ENCODE data around the gene OR8D1.
"Not testable (repeated sequence)": the region's sequence is repeated elsewhere in the genome, so short reads cannot be mapped to it uniquely, and the experiment has no call there.

OR8D1 gene

GRCh38 chr11:124285610-124286344, 28.0 kb downstream of the OR8D1 start:
- DNase-seq (ENCODE audit: low read depth) = no peak

GRCh38 chr11:124278261-124278660, 35.5 kb downstream of the OR8D1 start:
- DNase-seq (ENCODE audit: low read depth) = no peak

- no peak for DNase-seq (ENCODE audit: low read depth)
Observed at GRCh38 chr11:124277804-124278203, 35.9 kb downstream of the OR8D1 start.

- DNase-seq (ENCODE audit: low read depth) = no peak
Observed at GRCh38 chr11:124277207-124277606, 36.5 kb downstream of the OR8D1 start.

DNA sequence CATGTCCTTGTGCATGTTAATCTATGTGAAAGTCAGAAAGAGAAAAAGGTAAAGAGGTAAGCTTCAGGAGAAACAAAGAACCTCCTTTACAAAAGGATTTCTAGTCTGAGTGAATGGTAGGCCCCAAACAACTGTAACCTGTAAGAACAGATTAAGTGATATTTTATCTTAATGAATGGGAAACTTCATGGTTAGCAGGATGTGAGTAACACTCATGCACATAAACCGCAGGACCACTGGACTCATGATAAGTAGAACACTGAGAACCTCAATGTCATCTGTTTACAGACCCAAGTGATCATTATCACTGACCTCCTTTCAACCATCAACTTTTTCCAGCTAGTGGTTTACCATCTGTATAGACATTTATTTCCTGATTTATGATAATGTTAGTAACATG, 37.7 kb downstream of the OR8D1 start:
- no peak for DNase-seq (ENCODE audit: low read depth)

GRCh38 chr11:124274000-124274399, 39.7 kb downstream of the OR8D1 start:
- DNase-seq (ENCODE audit: low read depth) = no peak

- DNase-seq (ENCODE audit: low read depth) = not testable (repeated sequence)
Observed at GRCh38 chr11:124270886-124271285, 42.9 kb downstream of the OR8D1 start.

DNA sequence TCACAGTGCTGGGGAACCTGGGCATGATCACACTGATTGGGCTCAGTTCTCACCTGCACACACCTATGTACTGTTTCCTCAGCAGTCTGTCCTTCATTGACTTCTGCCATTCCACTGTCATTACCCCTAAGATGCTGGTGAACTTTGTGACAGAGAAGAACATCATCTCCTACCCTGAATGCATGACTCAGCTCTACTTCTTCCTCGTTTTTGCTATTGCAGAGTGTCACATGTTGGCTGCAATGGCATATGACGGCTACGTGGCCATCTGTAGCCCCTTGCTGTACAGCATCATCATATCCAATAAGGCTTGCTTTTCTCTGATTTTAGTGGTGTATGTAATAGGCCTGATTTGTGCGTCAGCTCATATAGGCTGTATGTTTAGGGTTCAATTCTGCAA, 48.7 kb downstream of the OR8D1 start:
- DNase-seq (ENCODE audit: low read depth) = not testable (repeated sequence)

DNA sequence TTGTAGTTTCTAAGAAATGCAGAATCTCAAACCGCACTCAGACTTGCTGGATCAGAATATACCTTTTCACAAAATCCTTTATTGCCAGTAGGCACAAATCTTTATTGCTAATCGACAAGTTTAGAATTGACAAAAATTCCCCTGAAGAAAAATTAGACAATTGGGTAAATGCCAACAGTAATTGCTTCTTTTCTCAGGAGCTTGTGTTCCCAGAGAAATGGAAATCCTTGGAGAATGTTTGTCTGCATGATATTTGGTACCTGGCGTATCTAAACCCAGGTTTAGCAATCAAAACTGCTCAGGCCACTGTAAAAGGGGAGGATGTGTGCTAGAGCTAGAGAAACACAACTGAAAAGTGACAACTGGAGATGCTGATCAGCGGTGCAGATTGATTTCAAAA, 57.7 kb downstream of the OR8D1 start, which contains the start of gene OR8G5:
OR8G5 (plus strand) TSS at position 301 of the 400 bp plus-strand sequence. CDS start 8,556 bp downstream, outside the sequence.
- no peak for DNase-seq (ENCODE audit: low read depth)

Data from activated T-helper 1 cell treated with Interleukin-2 at 50 U/mL for 16 hours (primary cell).